HG02610 (cell line): ENCODE results near the gene ATAD1.
"Not testable (repeated sequence)": the region's sequence is repeated elsewhere in the genome, so short reads cannot be mapped to it uniquely, and the experiment has no call there.

Experiments
- ATAC-seq: cut with Tn5 transposase; IDR thresholded peaks from one replicate; pipeline ENCODE4 v1.9.1; 2021; ENCODE audit warnings: mild to moderate bottlenecking, moderate library complexity; ENCODE audit not compliant: unreplicated experiment

Gene ATAD1

GRCh38 chr10:87759551-87759950 lies 58.5 kb downstream of the ATAD1 start:
- ATAC-seq: no peak

- no peak for ATAC-seq
Measured at GRCh38 chr10:87757685-87758084, 60.3 kb downstream of the ATAD1 start.

GRCh38 chr10:87753995-87754866 lies 63.8 kb downstream of the ATAD1 start:
- no peak for ATAC-seq

- ATAC-seq: no peak
Measured at GRCh38 chr10:87752566-87752965, 65.5 kb downstream of the ATAD1 start.

- ATAC-seq: no peak
Measured at GRCh38 chr10:87751274-87751673, 66.8 kb downstream of the ATAD1 start.

- ATAC-seq: peak; percentile 46
Measured at GRCh38 chr10:87750817-87751216, 67.2 kb downstream of the ATAD1 start.

GRCh38 chr10:87750001-87750671 lies 67.9 kb downstream of the ATAD1 start:
- no peak for ATAC-seq

- not testable (repeated sequence) for ATAC-seq
Measured at GRCh38 chr10:87748244-87748643, 69.8 kb downstream of the ATAD1 start.

GRCh38 chr10:87746911-87747310 lies 71.1 kb downstream of the ATAD1 start:
- no peak for ATAC-seq

GRCh38 chr10:87744606-87745005 lies 73.4 kb downstream of the ATAD1 start:
- no peak for ATAC-seq

- ATAC-seq: not testable (repeated sequence)
Measured at GRCh38 chr10:87742992-87743610, 74.9 kb downstream of the ATAD1 start.

- ATAC-seq: no peak
Measured at GRCh38 chr10:87740254-87740655, 77.8 kb downstream of the ATAD1 start.

- ATAC-seq: no peak
Measured at GRCh38 chr10:87739703-87740102, 78.3 kb downstream of the ATAD1 start.

- ATAC-seq: not testable (repeated sequence)
Measured at GRCh38 chr10:87738253-87738652, 79.8 kb downstream of the ATAD1 start.

GRCh38 chr10:87734987-87735827 lies 82.8 kb downstream of the ATAD1 start:
- no peak for ATAC-seq

GRCh38 chr10:87733081-87733480 lies 84.9 kb downstream of the ATAD1 start:
- no peak for ATAC-seq

GRCh38 chr10:87729940-87730339 lies 88.1 kb downstream of the ATAD1 start:
- ATAC-seq: no peak

GRCh38 chr10:87724789-87725188 lies 93.2 kb downstream of the ATAD1 start:
- ATAC-seq: no peak

GRCh38 chr10:87723500-87723899 lies 94.5 kb downstream of the ATAD1 start:
- ATAC-seq: no peak

- ATAC-seq: no peak
Measured at GRCh38 chr10:87722716-87723115, 95.3 kb downstream of the ATAD1 start.

- no peak for ATAC-seq
Measured at GRCh38 chr10:87721781-87722180, 96.2 kb downstream of the ATAD1 start.
